Dermis microvascular lymphatic vessel endothelial cell (primary cell): Measurements from ENCODE around the gene FRRS1L. TPM values are rescaled to one million over a fixed set of nuclear protein-coding genes. Genes with fewer than 3 reads are reported as not detected.
A peak's percentile ranks its signal among the peaks of the same experiment; 100 is the strongest.

Experiments used
- DNase-seq, 2 donors: peaks; one replicate each; pipeline versions ENCODE4 v3.0.0 to v3.0.0-alpha.2; 2010; ENCODE audit warnings: low read depth in 2 of 2
- total RNA-seq: library from RNA; depleted of rRNA; stranded (reverse); fragments of >200 nt; gene quantifications from 2 replicates; pipeline ENCODE4 v1.2.1, GENCODE V29; 2014

Gene FRRS1L
- total RNA-seq, 1 donor from 2014 or later: under 0.01 TPM

GRCh38 chr9:109176963-109177362, 9.9 kb upstream of the FRRS1L start:
- no peak for DNase-seq

- no peak for DNase-seq
Measured at GRCh38 chr9:109176386-109176785, 9.3 kb upstream of the FRRS1L start.

- no peak for DNase-seq
Measured at GRCh38 chr9:109172935-109173334, 5.9 kb upstream of the FRRS1L start.

- DNase-seq: no peak
Measured at GRCh38 chr9:109171926-109172325, 4.9 kb upstream of the FRRS1L start.

GRCh38 chr9:109168170-109168569, 1.1 kb upstream of the FRRS1L start:
- DNase-seq: no peak

GRCh38 chr9:109167716-109168115, 667 bp upstream of the FRRS1L start:
- DNase-seq: no peak

- DNase-seq: no peak
Measured at GRCh38 chr9:109166171-109166770, 778 bp downstream of the FRRS1L start.

- no peak for DNase-seq
Measured at GRCh38 chr9:109164042-109164441, 3.0 kb downstream of the FRRS1L start.

GRCh38 chr9:109163194-109163593, 3.9 kb downstream of the FRRS1L start:
- no peak for DNase-seq

- DNase-seq: no peak
Measured at GRCh38 chr9:109162677-109163076, 4.4 kb downstream of the FRRS1L start.

GRCh38 chr9:109161471-109161870, 5.6 kb downstream of the FRRS1L start:
- DNase-seq: no peak

- no peak for DNase-seq
Measured at GRCh38 chr9:109159583-109159982, 7.5 kb downstream of the FRRS1L start.

GRCh38 chr9:109158651-109159050, 8.4 kb downstream of the FRRS1L start:
- DNase-seq: no peak

GRCh38 chr9:109156708-109157107, 10.3 kb downstream of the FRRS1L start:
- no peak for DNase-seq

- no peak for DNase-seq
Measured at GRCh38 chr9:109150925-109151545, 16.0 kb downstream of the FRRS1L start.

- DNase-seq: no peak
Measured at GRCh38 chr9:109149722-109150121, 17.3 kb downstream of the FRRS1L start.

GRCh38 chr9:109149089-109149488, 18.0 kb downstream of the FRRS1L start:
- DNase-seq: no peak

GRCh38 chr9:109145051-109145450, 22.0 kb downstream of the FRRS1L start:
- no peak for DNase-seq

- DNase-seq: peak in 1 of 2 donors; percentile 8
Measured at GRCh38 chr9:109143881-109144562, 23.0 kb downstream of the FRRS1L start.

GRCh38 chr9:109141375-109141774, 25.7 kb downstream of the FRRS1L start:
- DNase-seq: no peak

- DNase-seq: no peak
Measured at GRCh38 chr9:109139851-109140250, 27.2 kb downstream of the FRRS1L start.

- no peak for DNase-seq
Measured at GRCh38 chr9:109138421-109138820, 28.6 kb downstream of the FRRS1L start.

GRCh38 chr9:109134167-109134578, 32.9 kb downstream of the FRRS1L start:
- DNase-seq: no peak
